Measurements from ENCODE around the gene BCL11A. TPM values are rescaled to one million over a fixed set of nuclear protein-coding genes. Genes with fewer than 3 reads are reported as not detected.

The BCL11A gene
- total RNA-seq, 1 experiment from 2014 or later: 91.4 TPM

DNA sequence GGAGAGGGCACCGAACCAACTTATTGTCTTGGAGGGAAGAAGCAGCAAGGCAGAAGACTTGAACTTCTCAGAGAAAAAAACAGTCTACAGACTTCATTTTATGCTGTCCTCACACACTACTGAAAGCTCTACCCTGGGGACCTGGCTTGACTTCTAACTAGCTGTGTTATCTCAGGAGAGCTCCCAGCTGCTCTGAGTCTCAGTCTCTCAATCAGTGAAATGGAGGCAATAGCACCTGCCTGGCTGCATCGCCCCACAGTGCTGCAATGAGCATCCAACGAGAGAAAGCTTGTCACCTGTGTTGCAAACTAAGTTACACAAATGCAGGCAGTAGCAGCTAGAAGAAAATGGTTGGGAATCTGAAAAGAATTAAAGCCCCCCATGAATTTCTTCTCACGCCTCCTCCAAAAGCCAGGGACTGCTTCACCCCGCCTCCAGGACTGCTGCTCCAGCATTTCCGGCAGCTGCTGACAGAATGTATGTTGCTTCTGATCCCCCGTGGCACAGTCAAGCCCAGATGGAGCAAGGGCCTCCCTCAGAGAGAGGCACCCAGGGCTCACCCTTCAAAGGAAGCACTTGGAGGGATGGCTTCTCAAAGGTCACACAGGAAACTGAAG lies 116.3 kb downstream of the BCL11A start:
- Histone ChIP-seq H4K20me1 (ENCODE audit: control insufficient read depth, insufficient read depth, insufficient read length) (no peaks in the 10 kb centered on the region), H3K79me2 (ENCODE audit: insufficient read depth, low read length) (no peaks in the 10 kb centered on the region), H3K9me3 (ENCODE audit: control insufficient read depth, low read depth, low read length) (no peaks in the 10 kb centered on the region), H4K5ac (ENCODE audit: insufficient read length, low read depth, low read length) (no peak overlapping the region), H3K4ac (ENCODE audit: low read depth, low read length) (no peak overlapping the region), H3K27ac (ENCODE audit: insufficient read length, low read depth, low read length) (no peak overlapping the region), H3K4me2 (ENCODE audit: insufficient read depth, insufficient read length, low read length) (no peak overlapping the region), H2BK5ac (ENCODE audit: insufficient read length, low read length) (no peak overlapping the region), H3K27me3 (ENCODE audit: insufficient read depth, low read length) (no peaks in the 10 kb centered on the region), H3K4me1 (ENCODE audit: insufficient read depth, low read length) (peaks cover 8% of the 10 kb centered on the region; the same call in 1 of the 2 replicates), H2BK15ac (ENCODE audit: low read depth, low read length) (no peak overlapping the region), H3K56ac (ENCODE audit: insufficient read length, low read depth, low read length) (no peak overlapping the region), H2BK20ac (ENCODE audit: low read depth, low read length, poor library complexity, severe bottlenecking) (no peak overlapping the region), H3T11ph (ENCODE audit: low read length) (no peak overlapping the region), H3K23me2 (ENCODE audit: insufficient read length, low read depth, low read length, poor library complexity, severe bottlenecking) (no peaks in the 10 kb centered on the region), H2AFZ (ENCODE audit: low read length) (no peak overlapping the region), H2AK5ac (ENCODE audit: insufficient read length, low read length) (no peak overlapping the region), H3K79me1 (ENCODE audit: insufficient read depth, low read depth, low read length, poor library complexity, severe bottlenecking) (no peaks in the 10 kb centered on the region), H3K23ac (ENCODE audit: insufficient read length, low read depth, low read length) (no peak overlapping the region), H4K8ac (replicated peaks; ENCODE audit: insufficient read length, low read depth, low read length) (no peak overlapping the region), H3K9ac (ENCODE audit: extremely low read depth, insufficient read length, low read length) (no peak overlapping the region), H3K18ac (ENCODE audit: insufficient read length, low read depth, low read length) (no peak overlapping the region), H2BK12ac (ENCODE audit: insufficient read length, low read depth, low read length) (no peak overlapping the region), H3K14ac (ENCODE audit: insufficient read depth, low read length) (no peak overlapping the region), H2BK120ac (ENCODE audit: low read depth, low read length, poor library complexity, severe bottlenecking) (no peak overlapping the region), H4K91ac (ENCODE audit: insufficient read length, low read depth, low read length) (no peak overlapping the region)
- TF ChIP-seq, protein P1, sequence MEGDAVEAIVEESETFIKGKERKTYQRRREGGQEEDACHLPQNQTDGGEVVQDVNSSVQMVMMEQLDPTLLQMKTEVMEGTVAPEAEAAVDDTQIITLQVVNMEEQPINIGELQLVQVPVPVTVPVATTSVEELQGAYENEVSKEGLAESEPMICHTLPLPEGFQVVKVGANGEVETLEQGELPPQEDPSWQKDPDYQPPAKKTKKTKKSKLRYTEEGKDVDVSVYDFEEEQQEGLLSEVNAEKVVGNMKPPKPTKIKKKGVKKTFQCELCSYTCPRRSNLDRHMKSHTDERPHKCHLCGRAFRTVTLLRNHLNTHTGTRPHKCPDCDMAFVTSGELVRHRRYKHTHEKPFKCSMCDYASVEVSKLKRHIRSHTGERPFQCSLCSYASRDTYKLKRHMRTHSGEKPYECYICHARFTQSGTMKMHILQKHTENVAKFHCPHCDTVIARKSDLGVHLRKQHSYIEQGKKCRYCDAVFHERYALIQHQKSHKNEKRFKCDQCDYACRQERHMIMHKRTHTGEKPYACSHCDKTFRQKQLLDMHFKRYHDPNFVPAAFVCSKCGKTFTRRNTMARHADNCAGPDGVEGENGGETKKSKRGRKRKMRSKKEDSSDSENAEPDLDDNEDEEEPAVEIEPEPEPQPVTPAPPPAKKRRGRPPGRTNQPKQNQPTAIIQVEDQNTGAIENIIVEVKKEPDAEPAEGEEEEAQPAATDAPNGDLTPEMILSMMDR (conservative IDR thresholded peaks at IDR 0.05): no peak
- WGBS (ENCODE audit: extremely low coverage, insufficient read length, low lambda C conversion rate): no CpG with 5 or more reads among the region's 7 CpGs
- Mint-ChIP-seq H3K4me1 (peaks cover 40 to 62% of the 10 kb centered on the region in 2 experiments), H3K27me3 (ENCODE audit: low read depth) (peaks cover 6% of the 10 kb centered on the region), H3K27ac (no peak overlapping the region; a peak in 1 of 7 replicates), H3K4me3 (no peak overlapping the region), H3K9me3 (no peaks in the 10 kb centered on the region; a peak in 1 of 5 replicates), H3K36me3 (ENCODE audit: insufficient read depth in 1 of 3, low read depth in 3 of 3) (no peaks in the 10 kb centered on the region)
- DNase-seq: no peak
